ENCODE data around the gene SLC13A5.
"Not testable (repeated sequence)": the region's sequence is repeated elsewhere in the genome, so short reads cannot be mapped to it uniquely, and the experiment has no call there.

Gene SLC13A5

GRCh38 chr17:6710317-6710716 is 2.9 kb downstream of the SLC13A5 start:
- DNase-seq, result no peak

GRCh38 chr17:6708357-6708961 is 4.7 kb downstream of the SLC13A5 start:
- DNase-seq, result no peak

- DNase-seq, result no peak
Measured at GRCh38 chr17:6706996-6707395, 6.2 kb downstream of the SLC13A5 start.

- DNase-seq, result no peak
Measured at GRCh38 chr17:6706499-6706898, 6.7 kb downstream of the SLC13A5 start.

GRCh38 chr17:6704470-6705052 is 8.6 kb downstream of the SLC13A5 start:
- DNase-seq, result no peak

GRCh38 chr17:6703751-6704150 is 9.4 kb downstream of the SLC13A5 start:
- DNase-seq, result no peak

- DNase-seq, result no peak
Measured at GRCh38 chr17:6702567-6703215, 10.5 kb downstream of the SLC13A5 start.

- no peak for DNase-seq
Measured at GRCh38 chr17:6701719-6702118, 11.4 kb downstream of the SLC13A5 start.

- no peak for DNase-seq
Measured at GRCh38 chr17:6700948-6701307, 12.2 kb downstream of the SLC13A5 start.

- DNase-seq, result no peak
Measured at GRCh38 chr17:6699997-6700947, 12.9 kb downstream of the SLC13A5 start.

- no peak for DNase-seq
Measured at GRCh38 chr17:6698004-6698403, 15.2 kb downstream of the SLC13A5 start.

GRCh38 chr17:6696906-6697305 is 16.3 kb downstream of the SLC13A5 start:
- DNase-seq, result no peak

- DNase-seq, result no peak
Measured at GRCh38 chr17:6695565-6695964, 17.6 kb downstream of the SLC13A5 start.

- no peak for DNase-seq
Measured at GRCh38 chr17:6695051-6695450, 18.1 kb downstream of the SLC13A5 start.

GRCh38 chr17:6691958-6692357 is 21.2 kb downstream of the SLC13A5 start:
- not testable (repeated sequence) for DNase-seq

- DNase-seq, result no peak
Measured at GRCh38 chr17:6691546-6691945, 21.6 kb downstream of the SLC13A5 start.

- no peak for DNase-seq
Measured at GRCh38 chr17:6690641-6691040, 22.5 kb downstream of the SLC13A5 start.

GRCh38 chr17:6688944-6689343 is 24.2 kb downstream of the SLC13A5 start:
- DNase-seq, result no peak

GRCh38 chr17:6686026-6686425 is 27.1 kb downstream of the SLC13A5 start:
- no peak for DNase-seq

- DNase-seq, result no peak
Measured at GRCh38 chr17:6684881-6685767, 28.0 kb downstream of the SLC13A5 start.

GRCh38 chr17:6684460-6684783 is 28.7 kb downstream of the SLC13A5 start:
- DNase-seq, result no peak

GRCh38 chr17:6683730-6684459 is 29.3 kb downstream of the SLC13A5 start:
- DNase-seq, result no peak
